ENCODE measurements around the gene PDE6A.

PDE6A gene

DNA sequence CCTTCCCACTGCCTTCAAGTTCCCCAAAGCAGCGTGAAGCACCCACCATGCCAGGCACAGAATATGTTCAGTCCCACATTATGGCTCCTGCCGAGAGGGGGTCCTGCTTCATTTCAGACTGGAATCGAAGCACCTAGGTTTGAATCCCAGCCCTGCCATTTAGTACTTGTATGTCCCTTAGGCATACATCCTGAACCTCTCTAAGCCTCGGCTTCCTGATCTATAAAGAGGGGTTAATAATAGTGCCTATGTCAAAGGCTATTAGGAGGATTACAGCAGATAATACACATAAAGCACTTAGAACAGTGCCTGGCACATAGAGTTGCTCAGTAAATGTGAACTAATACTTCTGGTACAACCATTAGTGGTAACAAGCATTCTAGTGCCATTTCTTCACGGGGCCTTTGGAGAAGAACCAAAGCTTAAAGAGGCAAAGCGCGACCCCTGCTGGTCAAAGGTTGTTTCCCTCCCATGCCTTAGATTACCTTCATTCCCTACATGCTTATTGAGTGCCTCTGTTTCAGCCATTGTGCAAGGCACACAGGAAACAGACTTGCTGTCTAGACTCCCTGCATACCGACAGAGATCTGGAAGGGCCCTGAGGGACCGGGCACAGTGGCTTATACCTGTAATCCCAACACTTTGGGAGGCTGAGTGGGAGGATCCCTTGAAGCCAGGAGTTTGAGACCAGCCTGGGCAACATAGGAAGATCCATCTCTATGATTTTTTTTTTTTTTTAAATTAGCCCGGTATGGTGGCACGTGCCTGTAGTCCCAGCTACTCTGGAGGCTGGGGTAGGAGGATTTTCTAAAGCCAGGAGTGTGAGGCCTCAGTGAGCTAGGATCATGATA lies 116.2 kb downstream of the PDE6A start (continued):
- no peak for TF ChIP-seq RBAK (tag by site-specific recombination; IDR thresholded peaks at IDR 0.05)
- no peak for TF ChIP-seq REPIN1 (tag by site-specific recombination; IDR thresholded peaks at IDR 0.05; ENCODE audit: low read depth)
- peak; percentile 48; the same call in 1 of the 2 replicates for TF ChIP-seq ZNF76 (tag by site-specific recombination; IDR thresholded peaks at IDR 0.05; ENCODE audit: borderline replicate concordance, low read depth)
- no peak for TF ChIP-seq ZBTB1 (tag by site-specific recombination; IDR thresholded peaks at IDR 0.05)
- TF ChIP-seq ZNF23 (tag by site-specific recombination; IDR thresholded peaks at IDR 0.05; ENCODE audit: borderline replicate concordance), result no peak
- TF ChIP-seq KLF10 (tag by site-specific recombination; IDR thresholded peaks at IDR 0.05), result no peak
- TF ChIP-seq ZNF600 (tag by site-specific recombination; IDR thresholded peaks at IDR 0.05), result no peak
- TF ChIP-seq ZNF2 (tag by site-specific recombination; IDR thresholded peaks at IDR 0.05), result peak; percentile 44; the same call in 1 of the 2 replicates
- TF ChIP-seq ZNF610 (tag by site-specific recombination; IDR thresholded peaks at IDR 0.05; ENCODE audit: borderline replicate concordance), result no peak
- no peak for TF ChIP-seq BCL11B (tag by site-specific recombination; IDR thresholded peaks at IDR 0.05; ENCODE audit: low read depth)
- no peak for TF ChIP-seq ZNF133 (tag by site-specific recombination; IDR thresholded peaks at IDR 0.05)
- peak; percentile 75 for TF ChIP-seq ZNF660 (tag by site-specific recombination; IDR thresholded peaks at IDR 0.05)
- TF ChIP-seq ZNF664 (tag by site-specific recombination; IDR thresholded peaks at IDR 0.05), result no peak
- peak; percentile 72; the same call in 1 of the 2 replicates for TF ChIP-seq ZBTB20 (tag by site-specific recombination; IDR thresholded peaks at IDR 0.05)
- no peak for TF ChIP-seq ZNF140 (tag by site-specific recombination; IDR thresholded peaks at IDR 0.05)
- peak; percentile 25; the same call in 1 of the 2 replicates for TF ChIP-seq SP7 (tag by site-specific recombination; IDR thresholded peaks at IDR 0.05)
- TF ChIP-seq, protein P1, sequence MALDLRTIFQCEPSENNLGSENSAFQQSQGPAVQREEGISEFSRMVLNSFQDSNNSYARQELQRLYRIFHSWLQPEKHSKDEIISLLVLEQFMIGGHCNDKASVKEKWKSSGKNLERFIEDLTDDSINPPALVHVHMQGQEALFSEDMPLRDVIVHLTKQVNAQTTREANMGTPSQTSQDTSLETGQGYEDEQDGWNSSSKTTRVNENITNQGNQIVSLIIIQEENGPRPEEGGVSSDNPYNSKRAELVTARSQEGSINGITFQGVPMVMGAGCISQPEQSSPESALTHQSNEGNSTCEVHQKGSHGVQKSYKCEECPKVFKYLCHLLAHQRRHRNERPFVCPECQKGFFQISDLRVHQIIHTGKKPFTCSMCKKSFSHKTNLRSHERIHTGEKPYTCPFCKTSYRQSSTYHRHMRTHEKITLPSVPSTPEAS (tag by site-specific recombination; IDR thresholded peaks at IDR 0.05), result no peak

DNA sequence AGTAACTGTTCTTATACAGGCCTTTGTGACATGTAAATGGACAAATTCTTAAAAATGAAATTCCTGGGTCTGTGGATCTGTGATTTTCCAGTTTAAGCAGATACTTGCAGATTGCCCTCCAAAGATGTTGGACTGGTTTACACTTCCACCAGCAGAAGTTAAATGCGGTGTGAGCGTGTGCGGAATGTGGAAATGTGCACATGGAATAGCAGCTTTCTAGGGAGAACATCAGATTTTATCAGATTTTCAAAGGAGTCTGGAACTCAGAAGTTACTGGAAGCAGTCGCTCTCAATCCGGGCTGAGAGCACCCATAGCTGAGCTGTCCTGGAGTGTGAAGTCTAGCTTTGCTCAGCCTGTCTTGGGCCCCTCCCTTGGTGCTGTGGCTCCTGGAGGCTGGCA lies 117.0 kb downstream of the PDE6A start:
- Histone ChIP-seq H3K36me3 (ENCODE audit: control insufficient read depth in 2 of 2, insufficient read depth in 1 of 2, low read length in 2 of 2) (peaks cover 0 to 10% of the 10 kb centered on the region in 2 experiments; a peak in 1 of 3 replicates), H3K4me1 (ENCODE audit: control insufficient read depth, insufficient read depth, low read length) (no peaks in the 10 kb centered on the region), H3K4me3 (ENCODE audit: low read depth, low read length) (no peak overlapping the region), H3K9me3 (ENCODE audit: control insufficient read depth, insufficient read depth, low read depth, low read length) (no peaks in the 10 kb centered on the region), H3K27ac (ENCODE audit: extremely low read depth, low read depth, low read length) (no peak overlapping the region)
- ChIA-PET CTCF (interaction anchor here (0.6 to 21.2 kb wide), 18 partner anchors 7 to 208 kb away, joined by 3 to 355 read pairs (median 6); no protein-coding TSS in a partner anchor), POLR2A (interaction anchor here (1.2 kb wide), 1 partner anchor 21 kb away, joined by 5 read pairs; no protein-coding TSS in a partner anchor)
- no peak for TF ChIP-seq ZBTB20 (tag by site-specific recombination; IDR thresholded peaks at IDR 0.05)
- TF ChIP-seq ZNF621 (tag by site-specific recombination; IDR thresholded peaks at IDR 0.05), result no peak
- no peak for TF ChIP-seq ZNF791 (tag by site-specific recombination; IDR thresholded peaks at IDR 0.05)
- TF ChIP-seq, protein P2, sequence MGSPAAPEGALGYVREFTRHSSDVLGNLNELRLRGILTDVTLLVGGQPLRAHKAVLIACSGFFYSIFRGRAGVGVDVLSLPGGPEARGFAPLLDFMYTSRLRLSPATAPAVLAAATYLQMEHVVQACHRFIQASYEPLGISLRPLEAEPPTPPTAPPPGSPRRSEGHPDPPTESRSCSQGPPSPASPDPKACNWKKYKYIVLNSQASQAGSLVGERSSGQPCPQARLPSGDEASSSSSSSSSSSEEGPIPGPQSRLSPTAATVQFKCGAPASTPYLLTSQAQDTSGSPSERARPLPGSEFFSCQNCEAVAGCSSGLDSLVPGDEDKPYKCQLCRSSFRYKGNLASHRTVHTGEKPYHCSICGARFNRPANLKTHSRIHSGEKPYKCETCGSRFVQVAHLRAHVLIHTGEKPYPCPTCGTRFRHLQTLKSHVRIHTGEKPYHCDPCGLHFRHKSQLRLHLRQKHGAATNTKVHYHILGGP (tag by site-specific recombination; IDR thresholded peaks at IDR 0.05), result no peak

DNA sequence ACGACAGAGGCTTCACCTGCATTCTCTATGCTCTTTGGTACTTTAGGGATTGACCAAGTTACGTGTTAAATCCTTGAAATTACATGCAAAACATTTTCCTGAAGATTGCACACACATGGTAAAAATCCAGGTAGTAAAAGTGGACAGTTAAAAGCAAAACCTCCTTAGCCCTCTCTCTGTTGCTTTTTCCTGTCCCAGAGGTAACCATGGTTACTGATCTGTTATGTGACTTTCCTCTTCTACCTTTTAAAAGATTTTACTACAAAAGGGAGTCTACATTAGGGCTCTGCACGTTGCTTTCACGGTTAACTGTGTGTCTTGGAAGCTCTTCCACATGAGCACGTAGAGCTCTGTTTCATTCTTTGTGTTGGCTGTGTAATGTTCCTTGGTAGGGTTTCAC lies 117.5 kb downstream of the PDE6A start:
- peaks cover 0 to 10% of the 10 kb centered on the region in 2 experiments; a peak in 1 of 3 replicates for H3K36me3 ChIP-seq (ENCODE audit: control insufficient read depth in 2 of 2, insufficient read depth in 1 of 2, low read length in 2 of 2)
- no peaks in the 10 kb centered on the region for H3K4me1 ChIP-seq (ENCODE audit: control insufficient read depth, insufficient read depth, low read length)
- POLR2A ChIA-PET, result interaction anchor here (1.2 kb wide), 1 partner anchor 21 kb away, joined by 5 read pairs; no protein-coding TSS in a partner anchor
- no peaks in the 10 kb centered on the region for H3K9me3 ChIP-seq (ENCODE audit: control insufficient read depth, insufficient read depth, low read depth, low read length)
- TF ChIP-seq OVOL3 (tag by site-specific recombination; IDR thresholded peaks at IDR 0.05) (no peak), ZBTB17 (tag by site-specific recombination; IDR thresholded peaks at IDR 0.05) (no peak), ZNF140 (tag by site-specific recombination; IDR thresholded peaks at IDR 0.05) (no peak), FEZF1 (tag by site-specific recombination; IDR thresholded peaks at IDR 0.05) (no peak), SP7 (tag by site-specific recombination; IDR thresholded peaks at IDR 0.05) (no peak), MZF1 (tag by site-specific recombination; IDR thresholded peaks at IDR 0.05; ENCODE audit: borderline replicate concordance) (no peak), ZNF558 (tag by site-specific recombination; IDR thresholded peaks at IDR 0.05) (no peak), ZFP3 (tag by site-specific recombination; IDR thresholded peaks at IDR 0.05; ENCODE audit: low read depth) (no peak), SP3 (tag by site-specific recombination; IDR thresholded peaks at IDR 0.05) (no peak), SALL2 (tag by site-specific recombination; IDR thresholded peaks at IDR 0.05; ENCODE audit: borderline replicate concordance) (no peak), ZNF624 (tag by site-specific recombination; IDR thresholded peaks at IDR 0.05) (no peak)
- TF ChIP-seq, protein P3, sequence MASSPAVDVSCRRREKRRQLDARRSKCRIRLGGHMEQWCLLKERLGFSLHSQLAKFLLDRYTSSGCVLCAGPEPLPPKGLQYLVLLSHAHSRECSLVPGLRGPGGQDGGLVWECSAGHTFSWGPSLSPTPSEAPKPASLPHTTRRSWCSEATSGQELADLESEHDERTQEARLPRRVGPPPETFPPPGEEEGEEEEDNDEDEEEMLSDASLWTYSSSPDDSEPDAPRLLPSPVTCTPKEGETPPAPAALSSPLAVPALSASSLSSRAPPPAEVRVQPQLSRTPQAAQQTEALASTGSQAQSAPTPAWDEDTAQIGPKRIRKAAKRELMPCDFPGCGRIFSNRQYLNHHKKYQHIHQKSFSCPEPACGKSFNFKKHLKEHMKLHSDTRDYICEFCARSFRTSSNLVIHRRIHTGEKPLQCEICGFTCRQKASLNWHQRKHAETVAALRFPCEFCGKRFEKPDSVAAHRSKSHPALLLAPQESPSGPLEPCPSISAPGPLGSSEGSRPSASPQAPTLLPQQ (tag by site-specific recombination; IDR thresholded peaks at IDR 0.05), result no peak
- no peak overlapping the region for H3K4me3 ChIP-seq (ENCODE audit: low read depth, low read length)
- H3K27ac ChIP-seq (ENCODE audit: extremely low read depth, low read depth, low read length), result no peak overlapping the region
- CTCF ChIA-PET, result interaction anchor here (0.6 to 21.2 kb wide), 12 partner anchors 8 to 208 kb away, joined by 3 to 355 read pairs (median 8); no protein-coding TSS in a partner anchor

All from HEK293 (cell line).